GM12891 (cell line): ENCODE measurements around the gene CAMK2N2.

Experiments
- POLR2A ChIP-seq: IDR thresholded peaks from 2 replicates; pipeline ENCODE4 v1.6.1; 2011; ENCODE audit warnings: low read depth, low read length, control low read depth
- TAF1 ChIP-seq: IDR thresholded peaks from 2 replicates; pipeline ENCODE4 v1.6.1; 2011; ENCODE audit warnings: low read depth, low read length, control low read depth

- TF ChIP-seq POLR2A (no peak), TAF1 (no peak)
Observed at GRCh38 chr3:184261854-184262763, 756 bp upstream of the CAMK2N2 start.
